Frontal cortex (tissue), 4 donors: ENCODE measurements around the gene EFCAB14. TPM values are rescaled to one million over a fixed set of nuclear protein-coding genes. Genes with fewer than 3 reads are reported as not detected.
"Not testable (repeated sequence)": the region's sequence is repeated elsewhere in the genome, so short reads cannot be mapped to it uniquely, and the experiment has no call there.

Experiments
- DNase-seq, 2 donors: peaks; one replicate each; pipeline ENCODE4 v3.0.0; 2012; ENCODE audit warnings: low spot score in 2 of 2
- FAIRE-seq: peaks from 2 replicates; lab custom pipeline; 2012; peaks lifted over from hg19 to GRCh38; lab: Jason Lieb, UNC
- total RNA-seq: library from RNA; depleted of rRNA; stranded (reverse); fragments of >200 nt; gene quantifications from one replicate; pipeline ENCODE4 v1.2.3, GENCODE V29; 2014
- donor health status: control.
- donor health status: control.
- donor health status: control.

EFCAB14 gene
- total RNA-seq, 1 donor from 2014 or later = 11.0 TPM

GRCh38 chr1:46724991-46725735 is 6.2 kb upstream of the EFCAB14 start:
- peak in 1 of 2 donors; percentile 42 for DNase-seq
- FAIRE-seq = no peak

- FAIRE-seq (no peak), DNase-seq (no peak)
These were observed 5.0 kb upstream of the EFCAB14 start for GRCh38 chr1:46723901-46724300.

- DNase-seq = no peak
- no peak for FAIRE-seq
These were observed 2.8 kb upstream of the EFCAB14 start for GRCh38 chr1:46721686-46722205.

- no peak for FAIRE-seq
- no peak for DNase-seq
These were observed 2.3 kb upstream of the EFCAB14 start for GRCh38 chr1:46721204-46721603.

- not testable (repeated sequence) for DNase-seq, FAIRE-seq
These were observed 1.4 kb upstream of the EFCAB14 start for GRCh38 chr1:46720319-46720718.

- DNase-seq (no peak), FAIRE-seq (no peak)
These were observed 775 bp upstream of the EFCAB14 start for GRCh38 chr1:46719689-46720088.

- no peak for DNase-seq
- FAIRE-seq = no peak
These were observed 581 bp downstream of the EFCAB14 start for GRCh38 chr1:46718340-46718726.

- FAIRE-seq = no peak
These were observed 1.3 kb downstream of the EFCAB14 start for GRCh38 chr1:46717654-46718053.

GRCh38 chr1:46714976-46715375 is 3.9 kb downstream of the EFCAB14 start:
- no peak for FAIRE-seq

More at GRCh38 chr1:46717654-46718053, 1.3 kb downstream of the EFCAB14 start:
- no peak for DNase-seq

GRCh38 chr1:46708121-46708520 is 10.8 kb downstream of the EFCAB14 start:
- DNase-seq (no peak), FAIRE-seq (no peak)

More at GRCh38 chr1:46714976-46715375, 3.9 kb downstream of the EFCAB14 start:
- DNase-seq = no peak

- no peak for DNase-seq
- no peak for FAIRE-seq
These were observed 13.5 kb downstream of the EFCAB14 start for GRCh38 chr1:46705408-46705807.

- FAIRE-seq (no peak), DNase-seq (no peak)
These were observed 14.8 kb downstream of the EFCAB14 start for GRCh38 chr1:46703927-46704641.

GRCh38 chr1:46699666-46700065 is 19.2 kb downstream of the EFCAB14 start:
- FAIRE-seq = no peak
- DNase-seq = no peak

- FAIRE-seq (no peak), DNase-seq (no peak)
These were observed 21.9 kb downstream of the EFCAB14 start for GRCh38 chr1:46697053-46697452.

- FAIRE-seq, DNase-seq: not testable (repeated sequence)
These were observed 24.2 kb downstream of the EFCAB14 start for GRCh38 chr1:46694676-46695075.

- FAIRE-seq = no peak
- no peak for DNase-seq
These were observed 25.8 kb downstream of the EFCAB14 start for GRCh38 chr1:46692811-46693770.

- DNase-seq = no peak
- FAIRE-seq = no peak
These were observed 26.7 kb downstream of the EFCAB14 start for GRCh38 chr1:46691997-46692790.

- DNase-seq (no peak), FAIRE-seq (no peak)
These were observed 27.9 kb downstream of the EFCAB14 start for GRCh38 chr1:46690931-46691421.

GRCh38 chr1:46689897-46690296 is 29.0 kb downstream of the EFCAB14 start:
- FAIRE-seq = no peak
- DNase-seq = no peak
